Neuronal stem cell (in vitro differentiated cells): ENCODE data around the gene EEA1.

Experiments
- DNase-seq: peaks from one replicate; pipeline ENCODE4 v3.0.0-alpha.2; 2013; ENCODE audit warnings: low spot score
- H2AFZ ChIP-seq: one replicate; pipeline ENCODE4 v1.6.1; 2013; ENCODE audit warnings: mild to moderate bottlenecking, low read length, inconsistent platforms
- H2AK5ac ChIP-seq: 2 replicates; pipeline ENCODE4 v1.6.1; 2013; ENCODE audit warnings: low read depth, mild to moderate bottlenecking, inconsistent platforms, low read length, moderate library complexity, mixed read lengths
- H2BK120ac ChIP-seq: 2 replicates; pipeline ENCODE4 v1.6.1; 2013; ENCODE audit warnings: low read depth, mild to moderate bottlenecking, inconsistent platforms, low read length, moderate library complexity, mixed read lengths
- H2BK12ac ChIP-seq: one replicate; pipeline ENCODE4 v1.6.1; 2013; ENCODE audit warnings: low read length, inconsistent platforms
- H2BK15ac ChIP-seq: 2 replicates; pipeline ENCODE4 v1.6.1; 2013; ENCODE audit warnings: mild to moderate bottlenecking, low read length, inconsistent platforms, mixed read lengths
- H2BK5ac ChIP-seq: one replicate; pipeline ENCODE4 v1.6.1; 2013; ENCODE audit warnings: inconsistent platforms, mild to moderate bottlenecking, low read length, moderate library complexity
- H3K14ac ChIP-seq: one replicate; pipeline ENCODE4 v1.6.1; 2013; ENCODE audit warnings: low read length, inconsistent platforms
- H3K18ac ChIP-seq: 2 replicates; pipeline ENCODE4 v1.6.1; 2013; ENCODE audit warnings: low read length, inconsistent platforms
- H3K23ac ChIP-seq: 2 replicates; pipeline ENCODE4 v1.6.1; 2013; ENCODE audit warnings: low read depth, mild to moderate bottlenecking, mixed read lengths, low read length, inconsistent platforms; ENCODE audit not compliant: poor library complexity
- H3K27ac ChIP-seq: replicated peaks from 3 replicates; pipeline ENCODE4 v1.5.1; 2013; ENCODE audit warnings: low read length, inconsistent platforms
- H3K27me3 ChIP-seq, 3 experiments: 2 replicates each; pipeline ENCODE4 v1.6.1; 2013; ENCODE audit warnings: low read length in 3 of 3, mild to moderate bottlenecking in 2 of 3, inconsistent platforms in 1 of 3, low read depth in 1 of 3, mixed read lengths in 1 of 3, moderate library complexity in 1 of 3; ENCODE audit not compliant: control insufficient read depth in 3 of 3, insufficient read depth in 3 of 3
- H3K36me3 ChIP-seq, 2 donors: replicated peaks in 1 of 2; 2 replicates each; pipeline ENCODE4 v1.6.1; 2013; ENCODE audit warnings: low read length in 2 of 2; ENCODE audit not compliant: control insufficient read depth in 2 of 2, insufficient read depth in 2 of 2
- H3K4ac ChIP-seq: 2 replicates; pipeline ENCODE4 v1.6.1; 2013; ENCODE audit warnings: inconsistent platforms, mild to moderate bottlenecking, low read length, moderate library complexity
- H3K4me1 ChIP-seq, 2 donors: 1 replicate in 1 of 2; 2 replicates in 1 of 2; pipeline ENCODE4 v1.6.1; 2013; ENCODE audit warnings: low read length in 2 of 2, low read depth in 1 of 2; ENCODE audit not compliant: control insufficient read depth in 2 of 2, insufficient read depth in 1 of 2
- H3K4me2 ChIP-seq: one replicate; pipeline ENCODE4 v1.6.1; 2013; ENCODE audit warnings: mild to moderate bottlenecking, low read length, inconsistent platforms; ENCODE audit not compliant: insufficient read depth, poor library complexity, severe bottlenecking
- H3K4me3 ChIP-seq, 2 donors: 2 replicates each; pipeline ENCODE4 v1.5.1; 2013; ENCODE audit warnings: low read length in 2 of 2, mild to moderate bottlenecking in 2 of 2, inconsistent platforms in 1 of 2, moderate library complexity in 1 of 2
- H3K79me1 ChIP-seq: one replicate; pipeline ENCODE4 v1.6.1; 2013; ENCODE audit warnings: low read depth, mild to moderate bottlenecking, inconsistent platforms, low read length, moderate library complexity
- H3K9ac ChIP-seq: one replicate; pipeline ENCODE4 v1.6.1; 2013; ENCODE audit warnings: mild to moderate bottlenecking, low read depth, low read length, inconsistent platforms; ENCODE audit not compliant: poor library complexity
- H3K9me3 ChIP-seq, 2 donors: replicated peaks in 1 of 2; 2 replicates each; pipeline versions ENCODE3 to v1.6.1; 2013; ENCODE audit warnings: low read length in 2 of 2, mild to moderate bottlenecking in 2 of 2, inconsistent platforms in 1 of 2, low read depth in 1 of 2, mixed read lengths in 1 of 2, moderate library complexity in 1 of 2; ENCODE audit not compliant: control insufficient read depth in 2 of 2, insufficient read depth in 1 of 2
- H4K8ac ChIP-seq: one replicate; pipeline ENCODE4 v1.6.1; 2013; ENCODE audit warnings: low read depth, mild to moderate bottlenecking, inconsistent platforms, low read length, moderate library complexity
- H4K91ac ChIP-seq: one replicate; pipeline ENCODE4 v1.6.1; 2013; ENCODE audit warnings: low read length, low read depth, mild to moderate bottlenecking, inconsistent platforms; ENCODE audit not compliant: poor library complexity
- WGBS, 2 donors: extraction: QIAGEN DNeasy Blood & Tissue Kit; methylation state at CpG; one replicate each; pipeline ENCODE4 v1.1.7; 2013; ENCODE audit warnings: missing lambda C conversion rate in 2 of 2, mixed read lengths in 1 of 2; ENCODE audit not compliant: insufficient read length in 2 of 2, insufficient replicate concordance in 1 of 2; ENCODE audit errors: extremely low coverage in 2 of 2; 5-methylcytosine and 5-hydroxymethylcytosine counted together

Gene EEA1

GRCh38 chr12:92926549-92926948, 2.5 kb downstream of the EEA1 start:
- H3K4me1 ChIP-seq = peaks cover 4 to 7% of the 10 kb centered on the region in 2 donors
- no peak overlapping the region for H2AK5ac ChIP-seq
- H2BK15ac ChIP-seq = no peak overlapping the region
- no peaks in the 10 kb centered on the region for H3K36me3 ChIP-seq
- no peak overlapping the region for H3K18ac ChIP-seq
- no peak overlapping the region for H3K4me3 ChIP-seq
- no peaks in the 10 kb centered on the region for H3K79me1 ChIP-seq
- H3K4me2 ChIP-seq = no peak overlapping the region
- DNase-seq = no peak
- WGBS, 2 donors = no CpG with 5 or more reads among the region's 4 CpGs
- H2AFZ ChIP-seq = no peak overlapping the region
- no peaks in the 10 kb centered on the region for H3K27me3 ChIP-seq
- H4K8ac ChIP-seq = no peak overlapping the region
- no peak overlapping the region for H4K91ac ChIP-seq
- H2BK12ac ChIP-seq = no peak overlapping the region
- no peak overlapping the region for H3K23ac ChIP-seq
- no peak overlapping the region for H2BK5ac ChIP-seq
- H3K9ac ChIP-seq = no peak overlapping the region
- no peak overlapping the region for H3K4ac ChIP-seq
- peaks cover 0 to 3% of the 10 kb centered on the region in 2 donors for H3K9me3 ChIP-seq
- no peak overlapping the region for H3K14ac ChIP-seq
- H2BK120ac ChIP-seq = no peak overlapping the region
- H3K27ac ChIP-seq = no peak overlapping the region

GRCh38 chr12:92921877-92922276, 7.2 kb downstream of the EEA1 start:
- H3K79me1 ChIP-seq = no peaks in the 10 kb centered on the region
- H4K8ac ChIP-seq = no peak overlapping the region
- peaks cover 0 to 3% of the 10 kb centered on the region in 2 donors for H3K9me3 ChIP-seq
- peaks cover 0 to 3% of the 10 kb centered on the region in 2 donors for H3K4me1 ChIP-seq
- H3K14ac ChIP-seq = no peak overlapping the region
- no peak overlapping the region for H2BK5ac ChIP-seq
- no CpG with 5 or more reads among the region's 1 CpG for WGBS, 2 donors
- H3K27ac ChIP-seq = no peak overlapping the region
- H3K27me3 ChIP-seq = no peaks in the 10 kb centered on the region
- no peak overlapping the region for H2BK12ac ChIP-seq
- no peak overlapping the region for H3K23ac ChIP-seq
- no peak overlapping the region for H4K91ac ChIP-seq
- H2BK15ac ChIP-seq = no peak overlapping the region
- no peak overlapping the region for H2AFZ ChIP-seq
- no peak overlapping the region for H2AK5ac ChIP-seq
- no peak overlapping the region for H3K4me2 ChIP-seq
- no peak overlapping the region for H3K4me3 ChIP-seq
- no peak overlapping the region for H3K4ac ChIP-seq
- H3K9ac ChIP-seq = no peak overlapping the region
- no peaks in the 10 kb centered on the region for H3K36me3 ChIP-seq
- no peak overlapping the region for H3K18ac ChIP-seq
- no peak overlapping the region for H2BK120ac ChIP-seq
- no peak for DNase-seq

DNA sequence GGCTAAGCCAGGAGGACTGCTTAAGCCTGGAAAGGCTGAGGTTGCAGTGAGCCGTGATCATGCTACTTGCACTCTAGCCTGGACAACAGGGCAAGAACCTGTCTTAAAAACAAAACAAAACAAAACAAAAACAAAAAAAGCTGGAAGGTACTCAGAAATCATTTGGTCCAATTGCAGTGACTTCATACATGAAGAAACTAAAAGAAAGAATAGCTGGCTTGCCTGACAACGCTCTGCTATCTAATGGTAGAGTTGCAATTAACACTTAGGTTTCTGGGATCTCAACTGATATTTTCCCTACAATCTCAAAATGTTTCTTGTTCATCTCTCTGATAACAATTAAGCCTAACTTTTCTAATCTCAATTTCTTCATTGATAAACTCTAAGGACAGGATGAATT, 13.7 kb downstream of the EEA1 start:
- H3K4me2 ChIP-seq = no peak overlapping the region
- H3K14ac ChIP-seq = no peak overlapping the region
- no peaks in the 10 kb centered on the region for H3K9me3 ChIP-seq
- H3K27ac ChIP-seq = no peak overlapping the region
- H3K4me1 ChIP-seq = no peaks in the 10 kb centered on the region
- no peak overlapping the region for H2AFZ ChIP-seq
- H3K79me1 ChIP-seq = no peaks in the 10 kb centered on the region
- no peak overlapping the region for H3K4ac ChIP-seq
- H4K91ac ChIP-seq = no peak overlapping the region
- no CpG with 5 or more reads among the region's 2 CpGs for WGBS, 2 donors
- H3K23ac ChIP-seq = no peak overlapping the region
- H3K18ac ChIP-seq = no peak overlapping the region
- no peaks in the 10 kb centered on the region for H3K27me3 ChIP-seq
- H2AK5ac ChIP-seq = no peak overlapping the region
- no peak for DNase-seq
- H2BK12ac ChIP-seq = no peak overlapping the region
- no peak overlapping the region for H4K8ac ChIP-seq
- no peak overlapping the region for H2BK5ac ChIP-seq
- no peak overlapping the region for H3K4me3 ChIP-seq
- no peak overlapping the region for H2BK15ac ChIP-seq
- H3K36me3 ChIP-seq = peaks cover 0 to 3% of the 10 kb centered on the region in 2 donors
- no peak overlapping the region for H3K9ac ChIP-seq
- no peak overlapping the region for H2BK120ac ChIP-seq

DNA sequence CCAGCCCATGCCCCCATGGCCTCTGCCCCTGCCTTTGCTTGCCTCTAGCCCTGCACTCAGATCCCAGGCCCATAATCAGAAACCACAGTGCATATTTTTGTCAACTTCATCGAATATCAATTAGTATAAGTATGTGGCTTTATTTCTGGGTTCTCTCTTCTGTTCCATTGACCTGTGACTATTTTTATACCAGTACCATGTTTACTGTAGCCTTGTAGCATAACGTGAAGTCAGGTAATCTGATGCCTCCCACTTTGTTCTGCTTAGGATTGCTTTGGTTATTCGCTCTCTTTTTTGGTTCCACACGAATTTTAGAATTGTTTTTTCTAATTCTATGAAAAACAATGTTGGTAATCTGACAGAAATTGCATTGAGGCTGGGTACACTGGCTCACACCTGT, 14.9 kb downstream of the EEA1 start:
- Histone ChIP-seq H3K14ac (no peak overlapping the region), H3K4ac (no peak overlapping the region), H3K4me2 (no peak overlapping the region), H3K27ac (no peak overlapping the region), H4K91ac (no peak overlapping the region), H2BK5ac (no peak overlapping the region), H2BK15ac (no peak overlapping the region), H3K9ac (no peak overlapping the region), H3K23ac (no peak overlapping the region), H2AK5ac (no peak overlapping the region), H3K9me3 (peaks cover 2 to 5% of the 10 kb centered on the region in 2 donors), H3K27me3 (no peaks in the 10 kb centered on the region), H3K4me3 (no peak overlapping the region), H4K8ac (no peak overlapping the region), H2AFZ (no peak overlapping the region), H3K4me1 (no peaks in the 10 kb centered on the region), H3K18ac (no peak overlapping the region), H3K36me3 (peaks cover 0 to 3% of the 10 kb centered on the region in 2 donors), H3K79me1 (peaks cover 2% of the 10 kb centered on the region), H2BK120ac (no peak overlapping the region), H2BK12ac (no peak overlapping the region)
- WGBS, 2 donors = no CpG with 5 or more reads among the region's 4 CpGs
- no peak for DNase-seq
